GM19023 (cell line): Measurements from ENCODE around the gene IL2RA.
"Not testable (repeated sequence)": the region's sequence is repeated elsewhere in the genome, so short reads cannot be mapped to it uniquely, and the experiment has no call there.

Experiments used
- ATAC-seq: cut with Tn5 transposase; IDR thresholded peaks from one replicate; pipeline ENCODE4 v1.9.1; 2021; ENCODE audit warnings: mild to moderate bottlenecking, moderate library complexity; ENCODE audit not compliant: unreplicated experiment

The IL2RA gene

GRCh38 chr10:5963591-5963990, 98.6 kb downstream of the IL2RA start:
- no peak for ATAC-seq

DNA sequence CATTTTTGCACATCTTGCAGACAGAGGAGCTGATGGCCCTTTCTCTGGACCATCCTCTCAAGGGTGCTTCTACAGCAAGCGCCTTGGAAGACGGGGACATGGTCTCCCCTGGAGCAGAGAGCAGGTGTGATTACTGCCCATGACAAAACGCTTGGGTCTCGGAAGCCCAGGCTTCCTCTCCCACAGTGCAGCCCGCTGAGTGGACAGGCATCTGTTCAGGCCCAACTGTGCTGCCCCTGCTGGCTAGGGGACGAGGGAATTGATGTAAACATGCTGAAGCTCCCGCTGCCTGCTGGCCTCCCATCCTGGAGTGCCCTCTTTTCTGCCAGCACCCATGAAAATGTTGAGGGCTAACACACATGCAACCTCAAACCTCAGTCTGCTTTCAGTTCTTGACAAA, 99.1 kb downstream of the IL2RA start:
- ATAC-seq: no peak

DNA sequence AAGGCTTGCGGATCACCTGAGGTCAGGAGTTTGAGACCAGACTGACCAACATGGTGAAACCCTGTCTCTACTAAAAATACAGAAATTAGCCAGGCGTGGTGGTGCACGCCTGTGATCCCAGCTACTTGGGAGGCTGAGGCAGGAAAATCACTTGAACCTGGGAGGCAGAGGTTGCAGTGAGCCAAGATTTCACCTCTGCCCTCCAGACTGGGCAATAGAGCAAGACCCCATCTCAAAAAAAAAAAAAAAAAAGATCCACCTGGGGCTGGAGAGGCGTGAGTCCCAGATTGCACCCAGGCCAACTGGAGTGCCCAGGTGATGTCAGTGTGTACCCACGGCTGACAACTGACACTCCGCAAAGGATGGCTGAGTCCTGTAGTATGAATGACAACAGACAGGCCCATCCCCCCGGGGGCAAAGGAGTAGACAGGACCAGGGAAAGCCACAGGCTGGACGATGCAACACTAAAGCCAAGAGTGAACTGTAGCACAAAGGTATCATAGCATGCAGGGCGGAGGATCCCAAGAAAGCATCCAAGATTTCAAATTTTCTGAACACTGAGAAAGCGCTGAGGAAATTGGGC, 99.7 kb downstream of the IL2RA start:
- not testable (repeated sequence) for ATAC-seq

DNA sequence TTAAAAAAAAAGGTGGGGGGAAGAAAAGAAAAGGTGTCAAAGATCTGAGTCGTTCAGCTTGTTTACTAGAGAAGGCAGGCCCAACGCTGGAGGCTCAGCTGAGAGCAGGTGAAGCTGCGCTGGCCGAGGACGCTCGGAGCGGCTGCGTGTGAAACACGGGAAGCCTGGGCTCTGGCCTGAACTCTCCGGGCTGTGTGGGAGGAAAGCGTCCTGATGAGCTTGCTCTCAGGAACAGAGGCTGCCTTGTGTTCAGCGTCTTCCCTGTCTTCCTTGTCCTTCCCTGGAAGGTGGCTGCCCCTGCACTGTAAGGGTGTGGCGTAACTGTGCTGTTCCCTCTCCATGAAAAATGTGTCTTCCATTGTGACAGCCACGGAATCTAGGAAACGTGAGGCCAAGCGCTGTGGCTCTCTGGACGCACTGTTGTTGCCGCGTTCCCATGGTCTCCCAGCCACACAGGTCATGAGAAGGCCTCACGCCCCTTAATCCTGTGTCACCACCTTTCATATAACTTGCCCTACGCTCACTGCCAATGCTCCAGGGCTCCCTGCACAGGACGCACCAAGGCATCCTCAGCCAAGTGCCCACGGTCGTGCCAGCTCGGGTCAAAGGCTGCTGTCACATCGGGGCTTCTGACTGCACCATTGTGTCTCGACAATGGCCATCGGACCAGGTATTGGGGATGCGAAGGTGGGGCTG, 100.6 kb downstream of the IL2RA start:
- no peak for ATAC-seq

DNA sequence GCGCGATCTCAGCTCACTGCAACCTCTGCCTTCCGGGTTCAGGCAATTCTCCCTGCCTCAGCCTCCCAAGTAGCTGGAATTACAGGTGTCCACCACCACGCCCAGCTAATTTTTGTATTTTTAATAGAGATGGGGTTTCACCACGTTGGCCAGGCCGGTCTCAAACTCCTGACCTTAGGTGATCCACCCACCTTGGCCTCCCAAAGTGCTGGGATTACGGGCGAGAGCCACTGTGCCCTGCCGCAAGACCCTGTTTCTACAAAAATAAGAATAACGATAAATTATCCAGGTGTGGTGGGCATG, 101.2 kb downstream of the IL2RA start:
- ATAC-seq: not testable (repeated sequence)
